ENCODE measurements around the gene GSTT4.

DNA sequence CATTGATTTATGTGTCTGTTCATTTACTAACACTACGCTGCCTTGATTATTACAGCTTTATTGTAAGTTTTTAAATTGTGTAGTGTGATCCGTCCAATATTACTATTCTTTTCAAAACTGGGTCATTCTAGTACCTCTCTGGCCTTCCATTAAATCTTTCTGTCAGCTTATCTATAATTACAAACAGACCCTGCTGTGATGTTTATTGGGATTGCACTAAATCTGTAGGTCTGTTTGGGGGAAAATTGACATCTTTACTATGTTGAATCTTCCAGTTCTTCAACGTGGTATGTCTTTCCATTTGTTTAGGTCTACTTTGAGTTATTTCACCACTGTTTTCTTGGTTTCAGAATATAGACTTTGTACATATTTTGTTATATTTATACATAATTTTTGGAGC, 21.5 kb upstream of the GSTT4 start:
- TF ChIP-seq TCF7L2 (IDR thresholded peaks at IDR 0.05; ENCODE audit: low read depth, low read length) = no peak
- TF ChIP-seq, protein P1, sequence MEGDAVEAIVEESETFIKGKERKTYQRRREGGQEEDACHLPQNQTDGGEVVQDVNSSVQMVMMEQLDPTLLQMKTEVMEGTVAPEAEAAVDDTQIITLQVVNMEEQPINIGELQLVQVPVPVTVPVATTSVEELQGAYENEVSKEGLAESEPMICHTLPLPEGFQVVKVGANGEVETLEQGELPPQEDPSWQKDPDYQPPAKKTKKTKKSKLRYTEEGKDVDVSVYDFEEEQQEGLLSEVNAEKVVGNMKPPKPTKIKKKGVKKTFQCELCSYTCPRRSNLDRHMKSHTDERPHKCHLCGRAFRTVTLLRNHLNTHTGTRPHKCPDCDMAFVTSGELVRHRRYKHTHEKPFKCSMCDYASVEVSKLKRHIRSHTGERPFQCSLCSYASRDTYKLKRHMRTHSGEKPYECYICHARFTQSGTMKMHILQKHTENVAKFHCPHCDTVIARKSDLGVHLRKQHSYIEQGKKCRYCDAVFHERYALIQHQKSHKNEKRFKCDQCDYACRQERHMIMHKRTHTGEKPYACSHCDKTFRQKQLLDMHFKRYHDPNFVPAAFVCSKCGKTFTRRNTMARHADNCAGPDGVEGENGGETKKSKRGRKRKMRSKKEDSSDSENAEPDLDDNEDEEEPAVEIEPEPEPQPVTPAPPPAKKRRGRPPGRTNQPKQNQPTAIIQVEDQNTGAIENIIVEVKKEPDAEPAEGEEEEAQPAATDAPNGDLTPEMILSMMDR (IDR thresholded peaks at IDR 0.05 in 2 of 3, conservative IDR thresholded peaks at IDR 0.05 in 1 of 3; ENCODE audit: insufficient read depth in 2 of 3, low read depth in 1 of 3, low read length in 3 of 3) = no peak
- TF ChIP-seq MAZ (CRISPR knock-in tag; conservative IDR thresholded peaks at IDR 0.05 in 1 of 2, IDR thresholded peaks at IDR 0.05 in 1 of 2) = no peak
- no peak for TF ChIP-seq KLF13 (tag; IDR thresholded peaks at IDR 0.05; ENCODE audit: borderline replicate concordance, low read depth)
- TF ChIP-seq CREB1 (IDR thresholded peaks at IDR 0.05) = no peak
- no peak for TF ChIP-seq CREB1 (CRISPR knock-in tag; IDR thresholded peaks at IDR 0.05)
- TF ChIP-seq RBBP5 (IDR thresholded peaks at IDR 0.05; ENCODE audit: borderline replicate concordance, insufficient read depth, low read length, poor library complexity, severe bottlenecking) = no peak
- no peak for TF ChIP-seq RBM39 (optimal IDR thresholded peaks at IDR 0.05; ENCODE audit: low read depth, low read length)
- TF ChIP-seq, protein P2, sequence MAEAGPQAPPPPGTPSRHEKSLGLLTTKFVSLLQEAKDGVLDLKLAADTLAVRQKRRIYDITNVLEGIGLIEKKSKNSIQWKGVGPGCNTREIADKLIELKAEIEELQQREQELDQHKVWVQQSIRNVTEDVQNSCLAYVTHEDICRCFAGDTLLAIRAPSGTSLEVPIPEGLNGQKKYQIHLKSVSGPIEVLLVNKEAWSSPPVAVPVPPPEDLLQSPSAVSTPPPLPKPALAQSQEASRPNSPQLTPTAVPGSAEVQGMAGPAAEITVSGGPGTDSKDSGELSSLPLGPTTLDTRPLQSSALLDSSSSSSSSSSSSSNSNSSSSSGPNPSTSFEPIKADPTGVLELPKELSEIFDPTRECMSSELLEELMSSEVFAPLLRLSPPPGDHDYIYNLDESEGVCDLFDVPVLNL (CRISPR knock-in tag; IDR thresholded peaks at IDR 0.05; ENCODE audit: low read depth) = no peak
- no peak for TF ChIP-seq ELF1 (tag; IDR thresholded peaks at IDR 0.05)

All from K562 (cell line).